Ovary (tissue), 3 donors: ENCODE measurements around the gene SLC3A2.

Source experiments
- EP300 ChIP-seq: sonication (generic); formaldehyde crosslinking; IDR thresholded peaks from one replicate; pipeline ENCODE4 v1.6.1; 2017; ENCODE audit warnings: antibody characterized with exemption
- POLR2A ChIP-seq: fragments of 450-650 bp; IDR thresholded peaks from one replicate; pipeline ENCODE4 v1.6.1; 2017; ENCODE audit warnings: antibody characterized with exemption, mild to moderate bottlenecking, moderate library complexity
- TF ChIP-seq, protein P1 (sequence below), 3 donors: fragments of 450-650 bp in 2 of 3; fragments of 200-600 bp in 1 of 3; IDR thresholded peaks; one replicate each; pipeline versions ENCODE4 v1.5.1 to v1.8.0; 2016 to 2022; ENCODE audit warnings: antibody characterized with exemption in 3 of 3, mild to moderate bottlenecking in 1 of 3
- donor health status: DM: no; HTN: no; CAD: no.

- TF ChIP-seq, protein P1, sequence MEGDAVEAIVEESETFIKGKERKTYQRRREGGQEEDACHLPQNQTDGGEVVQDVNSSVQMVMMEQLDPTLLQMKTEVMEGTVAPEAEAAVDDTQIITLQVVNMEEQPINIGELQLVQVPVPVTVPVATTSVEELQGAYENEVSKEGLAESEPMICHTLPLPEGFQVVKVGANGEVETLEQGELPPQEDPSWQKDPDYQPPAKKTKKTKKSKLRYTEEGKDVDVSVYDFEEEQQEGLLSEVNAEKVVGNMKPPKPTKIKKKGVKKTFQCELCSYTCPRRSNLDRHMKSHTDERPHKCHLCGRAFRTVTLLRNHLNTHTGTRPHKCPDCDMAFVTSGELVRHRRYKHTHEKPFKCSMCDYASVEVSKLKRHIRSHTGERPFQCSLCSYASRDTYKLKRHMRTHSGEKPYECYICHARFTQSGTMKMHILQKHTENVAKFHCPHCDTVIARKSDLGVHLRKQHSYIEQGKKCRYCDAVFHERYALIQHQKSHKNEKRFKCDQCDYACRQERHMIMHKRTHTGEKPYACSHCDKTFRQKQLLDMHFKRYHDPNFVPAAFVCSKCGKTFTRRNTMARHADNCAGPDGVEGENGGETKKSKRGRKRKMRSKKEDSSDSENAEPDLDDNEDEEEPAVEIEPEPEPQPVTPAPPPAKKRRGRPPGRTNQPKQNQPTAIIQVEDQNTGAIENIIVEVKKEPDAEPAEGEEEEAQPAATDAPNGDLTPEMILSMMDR (IDR thresholded peaks at IDR 0.05): no peak
- TF ChIP-seq POLR2A (peak; percentile 96), EP300 (no peak)
These were observed 24.9 kb upstream of the SLC3A2 start for GRCh38 chr11:62855571-62856332.
